HepG2 (cell line): ENCODE results near the gene ZC3H7B. TPM values are rescaled to one million over a fixed set of nuclear protein-coding genes. Genes with fewer than 3 reads are reported as not detected.

Source experiments
- ATAC-seq: fragments of 200-7000 bp; cut with Tn5 transposase; 3 replicates; pipeline ENCODE4 v1.9.1; 2020; ENCODE audit warnings: mild to moderate bottlenecking, moderate library complexity
- BruUV-seq: library from RNA; stranded (reverse); fragments of 400-500 nt; replicated peaks from 2 replicates; lab custom pipeline; 2021; lab: Mats Ljungman, UMichigan
- CTCF ChIA-PET: fragments of 300-600 bp; formaldehyde crosslinking; extraction: SDS; loops from one replicate; lab custom pipeline; 2021; ENCODE audit warnings: low total read pairs, inconsistent platforms, low intra/inter-chr PET ratio; lab: Yijun Ruan, JAX
- POLR2A ChIA-PET: fragments of 350-600 bp; sonication (Branson Sonifier 250); formaldehyde crosslinking; loops from one replicate; lab custom pipeline; 2020; ENCODE audit warnings: antibody characterized with exemption, inconsistent platforms; lab: Yijun Ruan, JAX
- DNase-seq: peaks from one replicate; pipeline ENCODE4 v3.0.0-alpha.2; 2015; ENCODE audit warnings: low spot score
- FAIRE-seq: peaks from 3 replicates; lab custom pipeline; 2011; peaks lifted over from hg19 to GRCh38; lab: Jason Lieb, UNC
- H2AFZ ChIP-seq: one replicate; pipeline ENCODE4 v1.6.1; 2011; ENCODE audit warnings: low read length, inconsistent platforms
- H3K27ac ChIP-seq: fragments of 300-600 bp; 3 replicates; pipeline ENCODE4 v1.8.0; 2011; ENCODE audit warnings: mixed run types, mild to moderate bottlenecking, mixed read lengths, low read length, inconsistent platforms; ENCODE audit not compliant: insufficient read depth; ENCODE audit errors: extremely low read length
- H3K27me3 ChIP-seq, 2 experiments: fragments of 200-600 bp in 1 of 2; 2 replicates in 1 of 2; 3 replicates in 1 of 2; pipeline versions ENCODE4 v1.6.0 to v1.8.0; 2011; ENCODE audit warnings: low read length in 2 of 2, mild to moderate bottlenecking in 2 of 2, moderate library complexity in 2 of 2, inconsistent platforms in 1 of 2; ENCODE audit not compliant: insufficient read depth in 2 of 2, control insufficient read depth in 1 of 2
- H3K36me3 ChIP-seq, 2 experiments: fragments of 200-600 bp in 1 of 2; replicated peaks in 1 of 2; 2 replicates in 1 of 2; 3 replicates in 1 of 2; pipeline versions ENCODE4 v1.5.1 to v1.8.0; 2011; ENCODE audit warnings: low read length in 2 of 2, inconsistent platforms in 1 of 2; ENCODE audit not compliant: insufficient read depth in 2 of 2, control insufficient read depth in 1 of 2
- H3K4me1 ChIP-seq: 2 replicates; pipeline ENCODE4 v1.5.1; 2012; ENCODE audit warnings: low read length, inconsistent platforms; ENCODE audit not compliant: insufficient read depth
- H3K4me2 ChIP-seq: 2 replicates; pipeline ENCODE4 v1.6.0; 2011; ENCODE audit warnings: low read depth, low read length, inconsistent platforms
- H3K4me3 ChIP-seq, 3 experiments: fragments of 200-600 bp in 1 of 3; sonication (generic), shearing (Covaris generic) in 1 of 3; replicated peaks in 1 of 3; 2 replicates each; pipeline ENCODE4 v1.5.1; 2011 to 2016; ENCODE audit warnings: low read length in 3 of 3, inconsistent platforms in 2 of 3, low read depth in 2 of 3, mild to moderate bottlenecking in 2 of 3, control low read depth in 1 of 3, mixed read lengths in 1 of 3; ENCODE audit not compliant: insufficient read depth in 1 of 3
- H3K79me2 ChIP-seq: one replicate; pipeline ENCODE4 v1.6.1; 2011; ENCODE audit warnings: low read length, inconsistent platforms; ENCODE audit not compliant: insufficient read depth
- H3K9ac ChIP-seq: 2 replicates; pipeline ENCODE4 v1.6.0; 2011; ENCODE audit warnings: mild to moderate bottlenecking, low read depth, low read length, inconsistent platforms; ENCODE audit not compliant: insufficient read depth
- H3K9me3 ChIP-seq: 2 replicates; pipeline ENCODE4 v1.5.1; 2012; ENCODE audit warnings: mild to moderate bottlenecking, low read length
- H4K20me1 ChIP-seq: 2 replicates; pipeline ENCODE4 v1.6.0; 2011; ENCODE audit warnings: inconsistent platforms, mild to moderate bottlenecking, low read length, moderate library complexity; ENCODE audit not compliant: insufficient read depth
- ARNTL ChIP-seq: sonication (generic); formaldehyde crosslinking; IDR thresholded peaks from 2 replicates; pipeline ENCODE4 v1.4.0; 2020; ENCODE audit warnings: mild to moderate bottlenecking, missing genetic modification reagents
- BHLHE40 ChIP-seq: IDR thresholded peaks from 2 replicates; pipeline ENCODE4 v1.6.1; 2011; ENCODE audit warnings: low read length, improper control_type of control experiment
- CHCHD3 ChIP-seq: sonication (generic); formaldehyde crosslinking; IDR thresholded peaks from 2 replicates; pipeline ENCODE4 v1.8.0; 2022; ENCODE audit warnings: mild to moderate bottlenecking, missing genetic modification reagents, moderate library complexity
- ELF3 ChIP-seq: IDR thresholded peaks from 2 replicates; pipeline ENCODE4 v1.6.1; 2016; ENCODE audit warnings: missing genetic modification reagents, missing compliant biosample characterization
- FOXA3 ChIP-seq: IDR thresholded peaks from 2 replicates; pipeline ENCODE4 v1.6.1; 2016; ENCODE audit warnings: missing genetic modification reagents, missing compliant biosample characterization
- FOXM1 ChIP-seq: sonication (generic); formaldehyde crosslinking; IDR thresholded peaks from 2 replicates; pipeline ENCODE4 v1.5.0; 2020; ENCODE audit warnings: missing genetic modification reagents
- HDAC2 ChIP-seq: sonication (generic); formaldehyde crosslinking; IDR thresholded peaks from 2 replicates; pipeline ENCODE4 v1.4.0; 2020; ENCODE audit warnings: missing genetic modification reagents
- HNRNPL ChIP-seq: fragments of 200-400 bp; formaldehyde crosslinking; IDR thresholded peaks from 2 replicates; pipeline ENCODE4 v1.6.1; 2017; ENCODE audit warnings: mild to moderate bottlenecking, low read depth, low read length
- KDM6A ChIP-seq: IDR thresholded peaks from 2 replicates; pipeline ENCODE4 v1.6.1; 2016; ENCODE audit warnings: low read depth
- KMT2B ChIP-seq: IDR thresholded peaks from 2 replicates; pipeline ENCODE4 v1.6.1; 2016; ENCODE audit warnings: missing genetic modification reagents, missing compliant biosample characterization
- NONO ChIP-seq, 2 experiments: fragments of 450-650 bp in 1 of 2; sonication (generic) in 1 of 2; formaldehyde crosslinking in 1 of 2; IDR thresholded peaks in 1 of 2; conservative IDR thresholded peaks in 1 of 2; 2 replicates each; pipeline versions ENCODE4 v1.6.1 to v1.8.0; 2017 to 2022; ENCODE audit warnings: mild to moderate bottlenecking in 1 of 2, missing genetic modification reagents in 1 of 2, moderate library complexity in 1 of 2
- PLSCR1 ChIP-seq: sonication (generic); formaldehyde crosslinking; IDR thresholded peaks from 2 replicates; pipeline ENCODE4 v1.5.0; 2020; ENCODE audit warnings: missing genetic modification reagents, mild to moderate bottlenecking, borderline replicate concordance
- SRF ChIP-seq: IDR thresholded peaks from 2 replicates; pipeline ENCODE4 v1.6.1; 2011; ENCODE audit warnings: mild to moderate bottlenecking, low read depth, low read length, moderate library complexity
- TOE1 ChIP-seq: sonication (generic); formaldehyde crosslinking; IDR thresholded peaks from 2 replicates; pipeline ENCODE4 v1.4.0; 2020; ENCODE audit warnings: mild to moderate bottlenecking, missing genetic modification reagents
- YY1 ChIP-seq: IDR thresholded peaks from 2 replicates; pipeline ENCODE4 v1.6.1; 2011; ENCODE audit warnings: low read length, low read depth, moderate library complexity, mild to moderate bottlenecking; ENCODE audit not compliant: insufficient read depth, insufficient replicate concordance
- ZFYVE20 ChIP-seq: sonication (generic); formaldehyde crosslinking; IDR thresholded peaks from 2 replicates; pipeline ENCODE4 v1.8.0; 2023; ENCODE audit warnings: low read depth, mild to moderate bottlenecking, moderate library complexity, missing genetic modification reagents, borderline replicate concordance
- ZNF230 ChIP-seq: sonication (generic); formaldehyde crosslinking; IDR thresholded peaks from 2 replicates; pipeline ENCODE4 v1.4.0; 2020; ENCODE audit warnings: mild to moderate bottlenecking, missing genetic modification reagents
- ZNF264 ChIP-seq: sonication (generic); formaldehyde crosslinking; IDR thresholded peaks from 2 replicates; pipeline ENCODE4 v1.4.0; 2020; ENCODE audit warnings: missing genetic modification reagents
- ZNF282 ChIP-seq: fragments of 450-650 bp; IDR thresholded peaks from 2 replicates; pipeline ENCODE4 v1.6.1; 2018; ENCODE audit not compliant: partially characterized antibody
- ZNF543 ChIP-seq: sonication (generic); formaldehyde crosslinking; IDR thresholded peaks from 2 replicates; pipeline ENCODE4 v1.4.0; 2020; ENCODE audit warnings: mild to moderate bottlenecking, missing genetic modification reagents
- ZNF558 ChIP-seq: sonication (generic); formaldehyde crosslinking; IDR thresholded peaks from 2 replicates; pipeline ENCODE4 v1.9.0; 2022; ENCODE audit warnings: mild to moderate bottlenecking, missing genetic modification reagents, borderline replicate concordance
- ZSCAN21 ChIP-seq: sonication (generic); formaldehyde crosslinking; IDR thresholded peaks from 2 replicates; pipeline ENCODE4 v1.8.0; 2022; ENCODE audit warnings: mild to moderate bottlenecking, missing genetic modification reagents, moderate library complexity, borderline replicate concordance
- ZSCAN22 ChIP-seq: sonication (generic); formaldehyde crosslinking; IDR thresholded peaks from 2 replicates; pipeline ENCODE4 v1.4.0; 2020; ENCODE audit warnings: mild to moderate bottlenecking, missing genetic modification reagents
- WGBS: methylation state at CpG from one replicate; pipeline ENCODE4 v1.1.6; 2017; ENCODE audit warnings: low lambda C conversion rate; 5-methylcytosine and 5-hydroxymethylcytosine counted together
- in situ Hi-C: cut with HindIII; loops from 2 replicates; pipeline ENCODE4 v1.10.0; 2017; ENCODE audit warnings: low pct_unique_long_range_greater_than_20kb; ENCODE audit not compliant: extremely low pct_ligation_motif_present
- intact Hi-C: fragments of 100-400 bp; cut with micrococcal nuclease; formaldehyde crosslinking; loops from one replicate; pipeline ENCODE4 v1.10.0; 2022; ENCODE audit not compliant: unreplicated experiment
- polyA plus RNA-seq, 8 experiments: library from polyadenylated mRNA; depleted of rRNA in 3 of 8; stranded (reverse) in 7 of 8; unstranded in 1 of 8; fragments of >200 nt; fragmentation: Illumina TruSeq in 4 of 8; extraction: Trizol in 4 of 8; gene quantifications; 2 replicates each; pipeline versions ENCODE4 v1.2.1 to v1.2.3, GENCODE V29; 2011 to 2016; ENCODE audit warnings: low read depth in 4 of 8, missing spikeins in 1 of 8, mixed read lengths in 1 of 8; ENCODE audit not compliant: insufficient read depth in 1 of 8
- total RNA-seq, 5 experiments: library from RNA; depleted of rRNA; stranded (reverse); fragments of >200 nt; fragmentation: Illumina TruSeq; extraction: Trizol; gene quantifications; 2 replicates each; pipeline ENCODE4 v1.2.3, GENCODE V29; 2016; ENCODE audit warnings: low read depth in 1 of 5

Gene ZC3H7B
- total and polyA plus RNA-seq, 2 of the 13 experiments (the other 11 are each of a cell fraction or from before 2014, with no cell fraction given): 26.4 to 37.2 TPM

- TF ChIP-seq HDAC2 (CRISPR knock-in tag) (peak; percentile 89), HNRNPL (no peak), CHCHD3 (CRISPR knock-in tag) (0 out of 2 replicates have a peak, but pooled peaks have one; percentile 33)
- TF ChIP-seq, all 625 proteins: peak for 223
Observed at GRCh38 chr22:41308544-41308947, 7.2 kb downstream of the ZC3H7B start (continued).

GRCh38 chr22:41310336-41310735, 9.0 kb downstream of the ZC3H7B start:
- no TSS peak for BruUV-seq
- intact Hi-C loops: no loop called here
- no peak for TF ChIP-seq KMT2B
- TF ChIP-seq SRF: no peak
- no peak for TF ChIP-seq BHLHE40
- no peak for TF ChIP-seq ZNF558 (CRISPR knock-in tag)
- no peak for TF ChIP-seq TOE1 (CRISPR knock-in tag)
- no peak for TF ChIP-seq KDM6A (CRISPR knock-in tag)
- no peak for TF ChIP-seq ZSCAN21 (CRISPR knock-in tag)
- TF ChIP-seq ZNF282: no peak
- TF ChIP-seq FOXM1: no peak
- TF ChIP-seq ELF3 (CRISPR knock-in tag): no peak
- no peak for TF ChIP-seq PLSCR1
- TF ChIP-seq ZFYVE20 (CRISPR knock-in tag): no peak
- no peak for TF ChIP-seq ARNTL
- TF ChIP-seq ZSCAN22 (CRISPR knock-in tag): no peak
- no peak for TF ChIP-seq ZNF264 (CRISPR knock-in tag)
- no peak for TF ChIP-seq ZNF543 (CRISPR knock-in tag)
- TF ChIP-seq ZNF230 (CRISPR knock-in tag): no peak
- no peak for TF ChIP-seq YY1
- TF ChIP-seq FOXA3 (CRISPR knock-in tag): no peak
- no peak for TF ChIP-seq NONO (IDR thresholded peaks at IDR 0.05)
- TF ChIP-seq NONO (CRISPR knock-in tag; conservative IDR thresholded peaks at IDR 0.05): no peak
- TF ChIP-seq, all 625 proteins: peak for 0
- no peak overlapping the region for H3K4me3 ChIP-seq
- peaks cover 0 to 15% of the 10 kb centered on the region in 2 experiments; a peak in 3 of 5 replicates for H3K36me3 ChIP-seq
- no peaks in the 10 kb centered on the region; the same call in 1 of the 2 replicates for H4K20me1 ChIP-seq
- FAIRE-seq: no peak
- in situ Hi-C loops: no loop called here
- H3K4me1 ChIP-seq: peaks cover 42% of the 10 kb centered on the region
- no peaks in the 10 kb centered on the region for H3K9me3 ChIP-seq
- ChIA-PET POLR2A (no interaction called here), CTCF (no interaction called here)
- H2AFZ ChIP-seq: no peak overlapping the region
- WGBS: no CpG with 5 or more reads among the region's 1 CpG
- DNase-seq: no peak
- no peak for ATAC-seq
- H3K27me3 ChIP-seq: no peaks in the 10 kb centered on the region
- no peak overlapping the region for H3K9ac ChIP-seq
- H3K79me2 ChIP-seq: peaks cover 62% of the 10 kb centered on the region
- H3K27ac ChIP-seq: no peak overlapping the region
- H3K4me2 ChIP-seq: no peak overlapping the region
